ENCODE measurements around the gene NAV1.

DNA sequence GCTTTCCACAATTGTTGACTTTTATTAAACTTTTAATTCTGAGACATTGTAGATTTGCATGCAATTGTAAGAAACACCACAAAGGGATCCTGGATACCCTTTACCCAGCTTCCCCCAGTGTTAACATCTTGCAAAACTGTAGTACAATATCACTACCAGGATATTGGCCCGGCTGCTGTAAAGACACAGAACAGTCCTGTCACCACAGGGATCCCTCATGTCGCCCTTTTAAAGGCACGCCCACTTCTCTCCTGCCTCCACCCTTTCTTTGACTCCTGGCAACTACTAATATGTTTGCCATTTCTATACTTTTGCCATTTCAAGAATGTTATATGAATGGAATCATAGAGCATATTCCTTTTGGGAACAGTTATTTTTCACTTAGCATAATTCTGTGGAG is 37.0 kb downstream of the NAV1 start:
- TF ChIP-seq EZH2 (IDR thresholded peaks at IDR 0.05; ENCODE audit: borderline replicate concordance, low read depth, low read length): no peak
- TF ChIP-seq, protein P1, sequence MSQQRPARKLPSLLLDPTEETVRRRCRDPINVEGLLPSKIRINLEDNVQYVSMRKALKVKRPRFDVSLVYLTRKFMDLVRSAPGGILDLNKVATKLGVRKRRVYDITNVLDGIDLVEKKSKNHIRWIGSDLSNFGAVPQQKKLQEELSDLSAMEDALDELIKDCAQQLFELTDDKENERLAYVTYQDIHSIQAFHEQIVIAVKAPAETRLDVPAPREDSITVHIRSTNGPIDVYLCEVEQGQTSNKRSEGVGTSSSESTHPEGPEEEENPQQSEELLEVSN (IDR thresholded peaks at IDR 0.05; ENCODE audit: borderline replicate concordance in 1 of 2, extremely low read depth in 1 of 2, insufficient read depth in 1 of 2, insufficient read length in 1 of 2, low read depth in 1 of 2, low read length in 1 of 2, poor library complexity in 1 of 2, severe bottlenecking in 1 of 2): no peak
- no peak for TF ChIP-seq CBFB (CRISPR knock-in tag; IDR thresholded peaks at IDR 0.05)
- no peak for TF ChIP-seq PHF8 (IDR thresholded peaks at IDR 0.05; ENCODE audit: borderline replicate concordance, low read length)
- TF ChIP-seq MEF2A (IDR thresholded peaks at IDR 0.05; ENCODE audit: control insufficient read depth, low read depth, low read length): no peak

All from K562 (cell line).